GM12891 (cell line): Measurements from ENCODE around the gene XXYLT1.

Source experiments
- PAX5 ChIP-seq: IDR thresholded peaks from 2 replicates; pipeline ENCODE4 v1.6.1; 2011; ENCODE audit warnings: low read length, moderate library complexity, mild to moderate bottlenecking; ENCODE audit not compliant: insufficient read depth, severe bottlenecking
- POLR2A ChIP-seq: IDR thresholded peaks from 2 replicates; pipeline ENCODE4 v1.6.1; 2011; ENCODE audit warnings: low read depth, low read length, control low read depth
- POLR2AphosphoS5 ChIP-seq: IDR thresholded peaks from 2 replicates; pipeline ENCODE4 v1.6.1; 2011; ENCODE audit warnings: low read depth, low read length, control low read depth
- TAF1 ChIP-seq: IDR thresholded peaks from 2 replicates; pipeline ENCODE4 v1.6.1; 2011; ENCODE audit warnings: low read depth, low read length, control low read depth

- TF ChIP-seq POLR2A (no peak), TAF1 (no peak), POLR2AphosphoS5 (no peak), PAX5 (no peak)
Measured at GRCh38 chr3:195046441-195046840, 224.5 kb downstream of the XXYLT1 start.
